RWPE1 (cell line): ENCODE data around the gene AGBL1.

ENCODE experiments used
- CTCF ChIA-PET: fragments of 350-600 bp; sonication (Branson Sonifier 250); formaldehyde crosslinking; extraction: SDS; loops from one replicate; lab custom pipeline; 2021; lab: Yijun Ruan, JAX
- POLR2A ChIA-PET: fragments of 400-600 bp; formaldehyde crosslinking; extraction: SDS; loops from one replicate; lab custom pipeline; 2020; ENCODE audit warnings: antibody characterized with exemption; ENCODE audit not compliant: low non-redundant PET; lab: Yijun Ruan, JAX
- DNase-seq: peaks from one replicate; pipeline ENCODE4 v3.0.0; 2012; ENCODE audit warnings: low spot score
- H3K27ac ChIP-seq: fragments of 450-650 bp; 2 replicates; pipeline ENCODE4 v1.5.1; 2017
- CTCF ChIP-seq: fragments of 450-650 bp; conservative IDR thresholded peaks from 2 replicates; pipeline ENCODE4 v1.5.1; 2017; ENCODE audit warnings: low read depth, mild to moderate bottlenecking

AGBL1 gene

GRCh38 chr15:86855307-86856291 is 775.9 kb downstream of the AGBL1 start:
- no peak overlapping the region for H3K27ac ChIP-seq
- ChIA-PET POLR2A (no interaction called here), CTCF (no interaction called here)
- no peak for TF ChIP-seq CTCF
- no peak for DNase-seq

- no peak overlapping the region for H3K27ac ChIP-seq
- ChIA-PET POLR2A (no interaction called here), CTCF (no interaction called here)
- TF ChIP-seq CTCF, result no peak
- no peak for DNase-seq
These were observed 778.0 kb downstream of the AGBL1 start for GRCh38 chr15:86857701-86858100.

- H3K27ac ChIP-seq, result no peak overlapping the region
- DNase-seq, result peak; percentile 75
- CTCF ChIA-PET, result interaction anchor here (0.5 to 0.6 kb wide), 3 partner anchors 107 to 1191 kb away, joined by 3 to 7 read pairs (median 3); no protein-coding TSS in a partner anchor
- POLR2A ChIA-PET, result no interaction called here
- no peak for TF ChIP-seq CTCF
These were observed 783.7 kb downstream of the AGBL1 start for GRCh38 chr15:86863226-86863915.

- TF ChIP-seq CTCF, result no peak
- no peak for DNase-seq
- CTCF ChIA-PET, result no interaction called here
- no peak overlapping the region for H3K27ac ChIP-seq
- POLR2A ChIA-PET, result no interaction called here
These were observed 786.2 kb downstream of the AGBL1 start for GRCh38 chr15:86865920-86866319.

- no peak for DNase-seq
- no peak overlapping the region for H3K27ac ChIP-seq
- TF ChIP-seq CTCF, result no peak
- CTCF ChIA-PET, result no interaction called here
- POLR2A ChIA-PET, result no interaction called here
These were observed 791.2 kb downstream of the AGBL1 start for GRCh38 chr15:86870846-86871245.

- no peak for DNase-seq
- H3K27ac ChIP-seq, result no peak overlapping the region
- no peak for TF ChIP-seq CTCF
- POLR2A ChIA-PET, result no interaction called here
- CTCF ChIA-PET, result interaction anchor here (0.6 to 0.7 kb wide), 2 partner anchors 37 to 1485 kb away, joined by 3 read pairs; no protein-coding TSS in a partner anchor
These were observed 792.3 kb downstream of the AGBL1 start for GRCh38 chr15:86871964-86872363.
